ENCODE data around the gene CHST4. TPM values are rescaled to one million over a fixed set of nuclear protein-coding genes. Genes with fewer than 3 reads are reported as not detected.

Gene CHST4
- total RNA-seq, 4 donors from 2014 or later = 0.15 to 4.3 TPM; not detected in 2

GRCh38 chr16:71514476-71514875 lies 11.8 kb upstream of the CHST4 start:
- no peak for ATAC-seq
- Histone ChIP-seq H3K27ac (no peak overlapping the region), H3K36me3 (no peaks in the 10 kb centered on the region), H3K9me3 (peaks cover 0 to 9% (median 0%) of the 10 kb centered on the region in 3 donors), H3K4me3 (no peak overlapping the region), H3K27me3 (peaks cover 7% of the 10 kb centered on the region), H3K4me1 (no peaks in the 10 kb centered on the region)
- TF ChIP-seq CTCF (IDR thresholded peaks at IDR 0.05) (no peak), POLR2A (IDR thresholded peaks at IDR 0.05) (no peak), EP300 (IDR thresholded peaks at IDR 0.05) (no peak)
- WGBS, 2 donors (ENCODE audit: low coverage in 1 of 2) = 74 to 87% methylated on average over 5 to 7 of the region's 7 CpGs

GRCh38 chr16:71515026-71515425 lies 11.2 kb upstream of the CHST4 start:
- TF ChIP-seq POLR2AphosphoS5 (IDR thresholded peaks at IDR 0.05) (no peak), EP300 (IDR thresholded peaks at IDR 0.05) (no peak), CTCF (IDR thresholded peaks at IDR 0.05) (no peak), POLR2A (IDR thresholded peaks at IDR 0.05) (no peak)
- ATAC-seq = no peak
- H3K4me3 ChIP-seq = no peak overlapping the region
- H3K36me3 ChIP-seq = no peaks in the 10 kb centered on the region
- peaks cover 0 to 9% (median 0%) of the 10 kb centered on the region in 3 donors for H3K9me3 ChIP-seq
- WGBS, 2 donors (ENCODE audit: low coverage in 1 of 2) = 33 to 67% methylated on average over 1 to 3 of the region's 3 CpGs
- H3K27ac ChIP-seq = no peak overlapping the region
- no peaks in the 10 kb centered on the region for H3K4me1 ChIP-seq
- H3K27me3 ChIP-seq = peaks cover 7% of the 10 kb centered on the region

DNA sequence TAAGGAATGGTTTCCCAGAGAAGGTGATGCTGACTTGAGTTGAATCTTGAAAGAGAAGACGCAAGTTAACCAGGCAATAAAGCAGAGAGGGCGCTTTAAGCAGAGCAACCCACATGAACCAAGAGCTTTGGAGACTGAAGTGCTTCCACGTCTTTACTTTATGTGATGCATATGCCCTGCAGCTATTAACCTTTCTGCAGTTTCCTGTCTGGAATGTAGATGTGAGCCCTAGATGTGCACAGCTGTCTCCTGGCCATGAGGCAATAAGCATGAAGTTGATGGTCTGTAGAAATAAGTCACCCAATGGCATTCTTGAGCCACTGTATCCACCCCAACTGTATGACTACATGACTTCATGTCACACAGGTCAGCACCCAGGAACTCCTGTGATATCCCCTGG lies 5.7 kb upstream of the CHST4 start:
- no peak overlapping the region for H3K4me3 ChIP-seq
- no peak for TF ChIP-seq POLR2AphosphoS5 (IDR thresholded peaks at IDR 0.05)
- TF ChIP-seq CTCF (IDR thresholded peaks at IDR 0.05) = no peak
- no peak for TF ChIP-seq EP300 (IDR thresholded peaks at IDR 0.05)
- no peak for TF ChIP-seq POLR2A (IDR thresholded peaks at IDR 0.05)
- ATAC-seq = no peak
- no peaks in the 10 kb centered on the region for H3K27me3 ChIP-seq
- no peaks in the 10 kb centered on the region for H3K36me3 ChIP-seq
- no peaks in the 10 kb centered on the region for H3K9me3 ChIP-seq
- 75% methylated on average over 3 of the region's 3 CpGs for WGBS, 2 donors (ENCODE audit: low coverage in 1 of 2)
- no peak overlapping the region for H3K27ac ChIP-seq
- H3K4me1 ChIP-seq = no peaks in the 10 kb centered on the region

DNA sequence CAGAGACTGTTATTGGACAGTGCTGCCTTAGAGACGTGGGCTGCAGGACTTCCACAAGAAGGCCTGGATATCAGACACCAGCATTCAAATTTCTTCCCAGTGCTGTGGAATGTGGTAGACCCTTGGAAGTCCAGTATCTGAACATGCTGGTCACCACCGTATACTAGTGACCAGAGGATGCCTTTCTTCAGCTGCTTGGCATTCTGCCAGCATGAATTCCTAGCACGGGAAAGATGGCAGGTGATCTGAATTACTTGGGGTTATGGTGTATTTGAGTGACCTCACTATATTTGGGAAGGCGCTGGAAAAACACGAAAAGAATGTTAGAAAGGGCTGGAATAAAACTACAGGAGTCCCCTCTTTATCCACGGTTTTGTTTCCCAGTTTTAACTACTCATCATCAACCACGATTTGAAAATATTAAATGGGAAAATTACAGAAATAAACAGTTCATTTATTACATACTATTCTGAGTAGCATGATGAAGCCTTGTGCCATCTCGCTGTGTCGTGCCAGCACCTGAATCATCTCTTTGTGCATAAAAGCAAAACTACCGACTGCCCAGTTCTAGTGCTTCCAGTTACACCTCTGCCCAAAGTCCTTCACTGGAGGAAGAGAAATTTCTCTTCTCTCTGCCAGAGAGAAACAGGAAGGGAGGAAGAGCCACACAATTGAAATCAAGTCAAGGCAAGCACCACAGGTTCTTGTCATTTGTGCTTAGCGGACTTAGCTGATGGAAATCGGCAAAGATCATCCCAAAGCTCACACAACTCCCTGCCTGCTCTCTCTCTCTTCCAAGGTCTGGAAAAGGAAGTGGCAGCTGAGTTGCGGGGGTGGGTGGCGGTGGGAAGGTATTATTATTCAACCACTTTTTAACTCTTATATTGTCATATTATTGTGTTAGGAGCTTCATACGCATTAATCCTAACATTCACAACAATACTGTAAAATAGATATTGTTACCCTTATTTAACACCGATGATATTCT lies 1.4 kb upstream of the CHST4 start:
- TF ChIP-seq EP300 (IDR thresholded peaks at IDR 0.05) (no peak), POLR2AphosphoS5 (IDR thresholded peaks at IDR 0.05) (no peak), POLR2A (IDR thresholded peaks at IDR 0.05) (no peak), CTCF (IDR thresholded peaks at IDR 0.05) (no peak)
- Histone ChIP-seq H3K4me1 (peaks cover 0 to 9% (median 0%) of the 10 kb centered on the region in 3 donors), H3K4me3 (no peak overlapping the region), H3K27me3 (peaks cover 37% of the 10 kb centered on the region), H3K36me3 (no peaks in the 10 kb centered on the region), H3K27ac (no peak overlapping the region), H3K9me3 (no peaks in the 10 kb centered on the region)
- no peak for ATAC-seq
- WGBS, 2 donors (ENCODE audit: low coverage in 1 of 2) = 46 to 55% methylated on average over 14 to 15 of the region's 16 CpGs

GRCh38 chr16:71528257-71528656 lies 2.0 kb downstream of the CHST4 start:
- TF ChIP-seq CTCF (IDR thresholded peaks at IDR 0.05) (no peak), POLR2AphosphoS5 (IDR thresholded peaks at IDR 0.05) (no peak), EP300 (IDR thresholded peaks at IDR 0.05) (no peak), POLR2A (IDR thresholded peaks at IDR 0.05) (no peak)
- no peaks in the 10 kb centered on the region for H3K9me3 ChIP-seq
- H3K36me3 ChIP-seq = no peaks in the 10 kb centered on the region
- peaks cover 38% of the 10 kb centered on the region for H3K27me3 ChIP-seq
- H3K4me3 ChIP-seq = no peak overlapping the region
- WGBS, 2 donors (ENCODE audit: low coverage in 1 of 2) = 67 to 82% methylated on average over 1 of the region's 1 CpG
- no peak overlapping the region for H3K27ac ChIP-seq
- no peak for ATAC-seq
- H3K4me1 ChIP-seq = peaks cover 0 to 9% (median 0%) of the 10 kb centered on the region in 3 donors

All from gastroesophageal sphincter (tissue), 4 donors.